SK-N-SH treated with all-trans-retinoic acid at 6 μM for 48 hours (cell line): ENCODE measurements around the gene DGKG.

Experiments used
- BACH2 ChIP-seq: fragments of 250-450 bp; sonication (Bioruptor Pico); IDR thresholded peaks from 2 replicates; pipeline ENCODE4 v1.9.0; 2021; ENCODE audit warnings: mild to moderate bottlenecking, borderline replicate concordance
- ISL1 ChIP-seq: fragments of 250-450 bp; sonication (Bioruptor Pico); IDR thresholded peaks from 2 replicates; pipeline ENCODE4 v2.1.2; 2022; ENCODE audit warnings: mild to moderate bottlenecking, moderate library complexity
- SNAI2 ChIP-seq: fragments of 250-450 bp; sonication (Bioruptor Pico); IDR thresholded peaks from 2 replicates; pipeline ENCODE4 v1.5.0; 2020; ENCODE audit warnings: mild to moderate bottlenecking, moderate library complexity
- ZC3H10 ChIP-seq: fragments of 250-450 bp; sonication (Bioruptor Pico); IDR thresholded peaks from 2 replicates; pipeline ENCODE4 v1.5.1; 2021; ENCODE audit warnings: mild to moderate bottlenecking, moderate library complexity
- ZFP3 ChIP-seq: fragments of 250-450 bp; sonication (Bioruptor Pico); IDR thresholded peaks from 2 replicates; pipeline ENCODE4 v1.5.0; 2020; ENCODE audit warnings: mild to moderate bottlenecking, moderate library complexity
- ZFP30 ChIP-seq: fragments of 450-650 bp; formaldehyde crosslinking; IDR thresholded peaks from 2 replicates; pipeline ENCODE4 v1.5.0; 2022; ENCODE audit warnings: mild to moderate bottlenecking, moderate library complexity
- TF ChIP-seq, protein P1 (sequence below): fragments of 250-450 bp; sonication (Bioruptor Pico); IDR thresholded peaks from 2 replicates; pipeline ENCODE4 v1.5.1; 2020; ENCODE audit warnings: low read depth, mild to moderate bottlenecking, moderate library complexity

- TF ChIP-seq ISL1 (CRISPR knock-in tag) (no peak), ZFP30 (CRISPR knock-in tag) (no peak), SNAI2 (CRISPR knock-in tag) (no peak), BACH2 (CRISPR knock-in tag) (no peak), ZFP3 (CRISPR knock-in tag) (no peak), ZC3H10 (no peak)
- TF ChIP-seq, protein P1, sequence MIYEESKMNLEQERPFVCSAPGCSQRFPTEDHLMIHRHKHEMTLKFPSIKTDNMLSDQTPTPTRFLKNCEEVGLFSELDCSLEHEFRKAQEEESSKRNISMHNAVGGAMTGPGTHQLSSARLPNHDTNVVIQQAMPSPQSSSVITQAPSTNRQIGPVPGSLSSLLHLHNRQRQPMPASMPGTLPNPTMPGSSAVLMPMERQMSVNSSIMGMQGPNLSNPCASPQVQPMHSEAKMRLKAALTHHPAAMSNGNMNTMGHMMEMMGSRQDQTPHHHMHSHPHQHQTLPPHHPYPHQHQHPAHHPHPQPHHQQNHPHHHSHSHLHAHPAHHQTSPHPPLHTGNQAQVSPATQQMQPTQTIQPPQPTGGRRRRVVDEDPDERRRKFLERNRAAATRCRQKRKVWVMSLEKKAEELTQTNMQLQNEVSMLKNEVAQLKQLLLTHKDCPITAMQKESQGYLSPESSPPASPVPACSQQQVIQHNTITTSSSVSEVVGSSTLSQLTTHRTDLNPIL (CRISPR knock-in tag): no peak
Observed at GRCh38 chr3:186284349-186284652, 77.7 kb downstream of the DGKG start.
